DND-41 (cell line): ENCODE data around the gene LCNL1.

Experiments used
- ATAC-seq: fragments of 200-7000 bp; cut with Tn5 transposase; 3 replicates; pipeline ENCODE4 v1.9.1; 2021; ENCODE audit warnings: low read depth; ENCODE audit not compliant: insufficient read depth
- DNase-seq: peaks from one replicate; pipeline ENCODE4 v3.0.0-alpha.2; 2020
- H2AFZ ChIP-seq: 2 replicates; pipeline ENCODE4 v1.6.0; 2012; ENCODE audit warnings: low read depth, low read length
- H3K27ac ChIP-seq: 2 replicates; pipeline ENCODE4 v1.5.1; 2012; ENCODE audit warnings: low read length, inconsistent platforms
- H3K27me3 ChIP-seq: fragments of 200-600 bp; sonication (generic); 2 replicates; pipeline ENCODE4 v1.6.0; 2012; ENCODE audit warnings: low read length, mild to moderate bottlenecking, inconsistent platforms; ENCODE audit not compliant: insufficient read depth, poor library complexity
- H3K36me3 ChIP-seq: 2 replicates; pipeline ENCODE4 v1.5.1; 2012; ENCODE audit warnings: low read length, inconsistent platforms; ENCODE audit not compliant: insufficient read depth
- H3K4me1 ChIP-seq: 2 replicates; pipeline ENCODE4 v1.5.1; 2012; ENCODE audit warnings: mild to moderate bottlenecking, low read length; ENCODE audit not compliant: insufficient read depth
- H3K4me2 ChIP-seq: 2 replicates; pipeline ENCODE4 v1.6.0; 2012; ENCODE audit warnings: mild to moderate bottlenecking, moderate library complexity, low read length, inconsistent platforms; ENCODE audit not compliant: insufficient read depth
- H3K4me3 ChIP-seq, 2 experiments: fragments of 200-600 bp in 1 of 2; shearing (Covaris generic) in 1 of 2; 2 replicates each; pipeline ENCODE4 v1.5.1; 2012 to 2016; ENCODE audit warnings: inconsistent platforms in 2 of 2, low read length in 2 of 2, mild to moderate bottlenecking in 2 of 2, low read depth in 1 of 2, moderate library complexity in 1 of 2
- H3K79me2 ChIP-seq: 2 replicates; pipeline ENCODE4 v1.6.0; 2012; ENCODE audit warnings: low read length, inconsistent platforms; ENCODE audit not compliant: insufficient read depth
- H3K9ac ChIP-seq: 2 replicates; pipeline ENCODE4 v1.6.0; 2012; ENCODE audit warnings: low read depth, mild to moderate bottlenecking, inconsistent platforms, low read length, moderate library complexity
- H3K9me3 ChIP-seq: 2 replicates; pipeline ENCODE4 v1.5.1; 2012; ENCODE audit warnings: low read length, moderate library complexity, mild to moderate bottlenecking, inconsistent platforms; ENCODE audit not compliant: insufficient read depth, severe bottlenecking
- H4K20me1 ChIP-seq: 2 replicates; pipeline ENCODE4 v1.6.0; 2012; ENCODE audit warnings: low read length; ENCODE audit not compliant: insufficient read depth
- EZH2 ChIP-seq: IDR thresholded peaks from 3 replicates; pipeline ENCODE4 v1.6.1; 2012; ENCODE audit warnings: borderline replicate concordance, low read depth, mild to moderate bottlenecking, moderate library complexity, low read length, inconsistent platforms; ENCODE audit not compliant: severe bottlenecking
- TF ChIP-seq, protein P1 (sequence below): IDR thresholded peaks from 2 replicates; pipeline ENCODE4 v1.5.1; 2012; ENCODE audit warnings: borderline replicate concordance, low read length, moderate library complexity, mild to moderate bottlenecking; ENCODE audit not compliant: poor library complexity, severe bottlenecking; ENCODE audit errors: extremely low read depth

The LCNL1 gene

DNA sequence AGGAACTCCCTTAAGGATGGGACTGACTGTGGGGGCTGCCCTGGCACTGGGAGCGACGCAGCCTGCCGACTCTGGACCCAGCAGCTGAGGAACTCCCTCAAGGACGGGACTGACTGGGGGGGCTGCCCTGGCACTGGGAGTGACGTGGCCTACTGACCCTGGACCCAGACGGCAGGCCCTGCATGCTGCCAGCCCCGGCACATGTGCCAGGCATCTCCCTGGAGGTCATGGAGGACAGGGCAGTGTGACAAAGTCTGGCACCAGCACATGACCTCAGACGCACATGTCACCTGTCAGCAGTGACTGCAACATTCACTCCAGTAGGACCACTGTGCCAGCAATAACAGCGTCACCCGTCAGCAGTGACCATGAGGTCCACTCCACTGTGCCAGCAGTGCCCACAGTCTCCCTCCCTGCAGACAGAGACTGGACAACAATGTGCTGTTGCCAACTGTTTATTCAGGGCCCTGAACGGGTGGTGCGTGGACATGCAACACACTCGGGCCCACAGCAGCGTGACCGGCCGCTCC is 42.7 kb upstream of the LCNL1 start:
- H3K36me3 ChIP-seq, result peaks cover 44% of the 10 kb centered on the region

DNA sequence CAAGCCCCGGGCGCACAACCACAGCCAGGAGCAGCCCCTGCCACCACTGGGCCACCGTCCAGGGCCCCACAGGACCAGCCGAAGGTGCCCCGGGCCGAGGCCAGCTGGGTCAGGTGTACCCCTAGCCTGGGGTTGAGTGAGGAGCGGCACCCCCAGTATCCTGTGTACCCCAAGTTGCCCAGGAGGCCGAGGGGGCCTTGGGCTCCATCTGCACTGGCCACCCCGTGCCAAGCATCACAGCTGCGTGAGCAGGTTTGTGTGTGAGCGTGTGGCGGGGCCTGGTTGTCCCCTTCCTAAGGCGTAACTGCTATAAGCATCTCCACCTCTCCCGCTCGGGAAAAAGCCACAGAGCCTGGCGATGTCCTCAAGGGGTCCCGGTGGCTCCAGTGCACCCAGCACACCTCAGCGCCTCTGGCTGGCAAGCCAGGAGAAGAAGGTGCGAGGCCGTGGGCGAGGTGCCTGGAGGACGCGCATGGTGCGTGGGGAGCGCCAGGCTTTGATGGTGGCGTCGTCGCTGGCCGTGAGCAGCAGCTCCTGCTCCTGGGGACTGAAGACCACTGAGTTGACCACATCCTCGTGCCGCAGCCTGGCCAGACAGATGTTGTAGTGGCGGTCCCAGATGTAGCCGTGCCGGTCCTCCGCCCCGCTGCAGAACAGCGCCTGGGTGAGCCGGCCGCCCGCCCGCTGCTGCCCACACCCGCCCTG is 42.1 kb upstream of the LCNL1 start:
- TF ChIP-seq, protein P1, sequence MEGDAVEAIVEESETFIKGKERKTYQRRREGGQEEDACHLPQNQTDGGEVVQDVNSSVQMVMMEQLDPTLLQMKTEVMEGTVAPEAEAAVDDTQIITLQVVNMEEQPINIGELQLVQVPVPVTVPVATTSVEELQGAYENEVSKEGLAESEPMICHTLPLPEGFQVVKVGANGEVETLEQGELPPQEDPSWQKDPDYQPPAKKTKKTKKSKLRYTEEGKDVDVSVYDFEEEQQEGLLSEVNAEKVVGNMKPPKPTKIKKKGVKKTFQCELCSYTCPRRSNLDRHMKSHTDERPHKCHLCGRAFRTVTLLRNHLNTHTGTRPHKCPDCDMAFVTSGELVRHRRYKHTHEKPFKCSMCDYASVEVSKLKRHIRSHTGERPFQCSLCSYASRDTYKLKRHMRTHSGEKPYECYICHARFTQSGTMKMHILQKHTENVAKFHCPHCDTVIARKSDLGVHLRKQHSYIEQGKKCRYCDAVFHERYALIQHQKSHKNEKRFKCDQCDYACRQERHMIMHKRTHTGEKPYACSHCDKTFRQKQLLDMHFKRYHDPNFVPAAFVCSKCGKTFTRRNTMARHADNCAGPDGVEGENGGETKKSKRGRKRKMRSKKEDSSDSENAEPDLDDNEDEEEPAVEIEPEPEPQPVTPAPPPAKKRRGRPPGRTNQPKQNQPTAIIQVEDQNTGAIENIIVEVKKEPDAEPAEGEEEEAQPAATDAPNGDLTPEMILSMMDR, result no peak
- no peak for TF ChIP-seq EZH2
- no peaks in the 10 kb centered on the region for H3K9me3 ChIP-seq
- no peak overlapping the region for H3K27ac ChIP-seq
- no peak overlapping the region for H3K9ac ChIP-seq
- no peak overlapping the region for H3K4me3 ChIP-seq
- peaks cover 23% of the 10 kb centered on the region for H3K79me2 ChIP-seq
- ATAC-seq, result no peak
- DNase-seq, result no peak
- no peaks in the 10 kb centered on the region for H3K27me3 ChIP-seq
- H3K4me1 ChIP-seq, result peaks cover 27% of the 10 kb centered on the region
- peaks cover 23% of the 10 kb centered on the region for H4K20me1 ChIP-seq
- H3K4me2 ChIP-seq, result no peak overlapping the region
- H2AFZ ChIP-seq, result no peak overlapping the region
- peaks cover 44% of the 10 kb centered on the region for H3K36me3 ChIP-seq

More for the DNA sequence above, 42.7 kb upstream of the LCNL1 start:
- ATAC-seq, result no peak
- Histone ChIP-seq H3K4me3 (no peak overlapping the region), H3K9me3 (no peaks in the 10 kb centered on the region), H3K79me2 (peaks cover 23% of the 10 kb centered on the region), H3K9ac (no peak overlapping the region), H3K27ac (no peak overlapping the region), H3K4me2 (no peak overlapping the region), H3K27me3 (no peaks in the 10 kb centered on the region), H4K20me1 (peaks cover 23% of the 10 kb centered on the region), H2AFZ (no peak overlapping the region), H3K4me1 (peaks cover 25% of the 10 kb centered on the region)
- no peak for DNase-seq
- TF ChIP-seq, protein P1, result no peak
- TF ChIP-seq EZH2, result no peak

DNA sequence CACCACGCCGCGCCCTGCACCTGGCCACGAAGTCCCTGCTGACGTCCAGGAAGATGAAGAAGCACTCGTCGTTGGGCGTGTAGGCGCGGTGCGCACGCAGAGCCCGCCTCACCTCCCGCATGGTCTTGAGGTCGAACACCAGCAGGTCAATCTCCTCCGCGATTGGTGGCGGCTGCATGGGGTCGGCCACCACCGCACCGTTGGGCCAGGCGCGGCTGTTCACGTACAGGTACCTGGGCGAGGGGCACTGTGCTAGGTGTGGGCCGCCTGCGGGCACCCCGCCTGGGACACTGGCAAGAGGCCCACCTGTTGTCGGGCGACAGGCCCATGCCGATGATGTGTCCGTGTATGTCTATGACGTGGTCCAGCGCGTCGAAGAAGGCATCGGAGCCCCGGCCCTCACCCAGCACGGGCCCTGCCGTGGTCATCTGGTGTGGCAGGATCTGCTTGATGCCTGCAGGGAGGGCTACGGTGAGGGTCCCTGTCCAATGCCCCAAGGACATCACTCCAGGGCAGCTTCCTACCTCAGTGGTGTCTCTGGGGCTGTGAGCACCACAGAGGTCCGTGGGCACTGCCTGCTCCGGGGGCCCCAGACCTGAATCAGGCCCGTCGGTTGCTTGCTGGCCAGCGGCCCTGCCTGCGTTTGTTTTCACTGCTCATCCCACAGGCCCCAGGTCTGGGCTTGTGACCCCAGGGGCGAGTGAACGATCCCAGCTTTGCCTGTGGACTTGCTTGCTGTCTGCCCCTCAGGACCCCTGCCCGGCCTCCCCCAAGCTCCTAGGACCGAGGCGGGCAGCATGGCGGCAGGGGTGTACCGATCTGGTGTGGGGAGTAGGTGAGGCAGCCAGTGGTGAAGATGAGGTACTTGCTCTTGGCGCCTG is 41.3 kb upstream of the LCNL1 start:
- Histone ChIP-seq H3K4me3 (no peak overlapping the region), H3K27me3 (no peaks in the 10 kb centered on the region), H3K9me3 (no peaks in the 10 kb centered on the region), H3K79me2 (peaks cover 23% of the 10 kb centered on the region), H2AFZ (no peak overlapping the region), H3K4me2 (no peak overlapping the region), H4K20me1 (peaks cover 23% of the 10 kb centered on the region), H3K9ac (no peak overlapping the region), H3K36me3 (peaks cover 44% of the 10 kb centered on the region), H3K27ac (no peak overlapping the region), H3K4me1 (peaks cover 27% of the 10 kb centered on the region)
- TF ChIP-seq, protein P1, result no peak
- no peak for TF ChIP-seq EZH2
- ATAC-seq (no peak), DNase-seq (no peak)
